ENCODE data around the gene CTNND1. TPM values are rescaled to one million over a fixed set of nuclear protein-coding genes. Genes with fewer than 3 reads are reported as not detected.
"Not testable (repeated sequence)": the region's sequence is repeated elsewhere in the genome, so short reads cannot be mapped to it uniquely, and the experiment has no call there.

The CTNND1 gene
- total RNA-seq (2014; rRNA removed; shearing (Covaris generic)): 108 and 118 TPM in 2 replicates

- DNase-seq: peak; percentile 89
- H3K27me3 ChIP-seq (ENCODE audit: control insufficient read depth, insufficient read depth, low read length): no peaks in the 10 kb centered on the region
- peak within 1 kb of the TSS; percentile 87 for H3K4me3 ChIP-seq (ENCODE audit: insufficient read depth, low read depth, low read length)
- no peaks in the 10 kb centered on the region; the same call in 1 of the 2 replicates for H3K36me3 ChIP-seq (replicated peaks; ENCODE audit: control insufficient read depth, insufficient read depth, low read length)
Measured at GRCh38 chr11:57761301-57762234, at the start of gene CTNND1. Gene CTNND1 (plus strand): TSS chr11:57761802. CDS start chr11:57791479, 29,677 bp downstream.

- H3K27me3 ChIP-seq (ENCODE audit: control insufficient read depth, insufficient read depth, low read length): no peaks in the 10 kb centered on the region
- H3K36me3 ChIP-seq (replicated peaks; ENCODE audit: control insufficient read depth, insufficient read depth, low read length): no peaks in the 10 kb centered on the region
- DNase-seq: peak; percentile 93
- H3K4me3 ChIP-seq (ENCODE audit: insufficient read depth, low read depth, low read length): peak within 1 kb of the TSS; percentile 93
Measured at GRCh38 chr11:57712256-57713150, 49.1 kb upstream of the CTNND1 start, which contains the start of gene TMX2. Gene TMX2 (plus strand): TSS chr11:57712593. CDS start chr11:57712619, 26 bp downstream.

GRCh38 chr11:57713835-57714234, 47.8 kb upstream of the CTNND1 start:
- no peaks in the 10 kb centered on the region for H3K27me3 ChIP-seq (ENCODE audit: control insufficient read depth, insufficient read depth, low read length)
- H3K4me3 ChIP-seq (ENCODE audit: insufficient read depth, low read depth, low read length): no peak overlapping the region; the same call in 1 of the 2 replicates
- peaks cover 2% of the 10 kb centered on the region; the same call in 1 of the 2 replicates for H3K36me3 ChIP-seq (replicated peaks; ENCODE audit: control insufficient read depth, insufficient read depth, low read length)
- no peak for DNase-seq

GRCh38 chr11:57716726-57717125, 44.9 kb upstream of the CTNND1 start:
- DNase-seq; H3K27me3 ChIP-seq (ENCODE audit: control insufficient read depth, insufficient read depth, low read length); H3K4me3 ChIP-seq (ENCODE audit: insufficient read depth, low read depth, low read length); H3K36me3 ChIP-seq (replicated peaks; ENCODE audit: control insufficient read depth, insufficient read depth, low read length): not testable (repeated sequence)

GRCh38 chr11:57727185-57727584, 34.4 kb upstream of the CTNND1 start:
- H3K27me3 ChIP-seq (ENCODE audit: control insufficient read depth, insufficient read depth, low read length): no peaks in the 10 kb centered on the region
- H3K4me3 ChIP-seq (ENCODE audit: insufficient read depth, low read depth, low read length): no peak overlapping the region
- H3K36me3 ChIP-seq (replicated peaks; ENCODE audit: control insufficient read depth, insufficient read depth, low read length): no peaks in the 10 kb centered on the region; the same call in 1 of the 2 replicates
- no peak for DNase-seq

GRCh38 chr11:57728829-57729228, 32.8 kb upstream of the CTNND1 start:
- Histone ChIP-seq H3K4me3 (ENCODE audit: insufficient read depth, low read depth, low read length) (no peak overlapping the region), H3K36me3 (replicated peaks; ENCODE audit: control insufficient read depth, insufficient read depth, low read length) (no peaks in the 10 kb centered on the region; the same call in 1 of the 2 replicates), H3K27me3 (ENCODE audit: control insufficient read depth, insufficient read depth, low read length) (no peaks in the 10 kb centered on the region)
- no peak for DNase-seq

GRCh38 chr11:57729479-57729878, 32.1 kb upstream of the CTNND1 start:
- no peaks in the 10 kb centered on the region; the same call in 1 of the 2 replicates for H3K36me3 ChIP-seq (replicated peaks; ENCODE audit: control insufficient read depth, insufficient read depth, low read length)
- no peak for DNase-seq
- no peaks in the 10 kb centered on the region for H3K27me3 ChIP-seq (ENCODE audit: control insufficient read depth, insufficient read depth, low read length)
- H3K4me3 ChIP-seq (ENCODE audit: insufficient read depth, low read depth, low read length): no peak overlapping the region

- peaks cover 2% of the 10 kb centered on the region for H3K36me3 ChIP-seq (replicated peaks; ENCODE audit: control insufficient read depth, insufficient read depth, low read length)
- no peak for DNase-seq
- H3K4me3 ChIP-seq (ENCODE audit: insufficient read depth, low read depth, low read length): no peak overlapping the region
- H3K27me3 ChIP-seq (ENCODE audit: control insufficient read depth, insufficient read depth, low read length): no peaks in the 10 kb centered on the region
Measured at GRCh38 chr11:57732661-57733060, 28.9 kb upstream of the CTNND1 start.

GRCh38 chr11:57735619-57736298, 25.8 kb upstream of the CTNND1 start:
- DNase-seq: no peak
- Histone ChIP-seq H3K4me3 (ENCODE audit: insufficient read depth, low read depth, low read length) (no peak overlapping the region), H3K36me3 (replicated peaks; ENCODE audit: control insufficient read depth, insufficient read depth, low read length) (peaks cover 12% of the 10 kb centered on the region), H3K27me3 (ENCODE audit: control insufficient read depth, insufficient read depth, low read length) (no peaks in the 10 kb centered on the region)

GRCh38 chr11:57741132-57742086, 20.2 kb upstream of the CTNND1 start, which contains the start of gene SELENOH:
Gene SELENOH (plus strand): TSS chr11:57741491. CDS start chr11:57741596, 105 bp downstream.
- H3K36me3 ChIP-seq (replicated peaks; ENCODE audit: control insufficient read depth, insufficient read depth, low read length): peaks cover 30% of the 10 kb centered on the region

GRCh38 chr11:57742087-57742452, 19.5 kb upstream of the CTNND1 start:
- H3K4me3 ChIP-seq (ENCODE audit: insufficient read depth, low read depth, low read length): peak overlapping the region; percentile 89
- peaks cover 30% of the 10 kb centered on the region for H3K36me3 ChIP-seq (replicated peaks; ENCODE audit: control insufficient read depth, insufficient read depth, low read length)
- no peaks in the 10 kb centered on the region for H3K27me3 ChIP-seq (ENCODE audit: control insufficient read depth, insufficient read depth, low read length)
- DNase-seq: no peak

More at GRCh38 chr11:57741132-57742086, 20.2 kb upstream of the CTNND1 start, which contains the start of gene SELENOH:
- peak within 1 kb of the TSS; percentile 89 for H3K4me3 ChIP-seq (ENCODE audit: insufficient read depth, low read depth, low read length)
- peak; percentile 93 for DNase-seq
- no peaks in the 10 kb centered on the region for H3K27me3 ChIP-seq (ENCODE audit: control insufficient read depth, insufficient read depth, low read length)

GRCh38 chr11:57744357-57744756, 17.2 kb upstream of the CTNND1 start:
- no peak for DNase-seq
- Histone ChIP-seq H3K4me3 (ENCODE audit: insufficient read depth, low read depth, low read length) (no peak overlapping the region), H3K27me3 (ENCODE audit: control insufficient read depth, insufficient read depth, low read length) (no peaks in the 10 kb centered on the region), H3K36me3 (replicated peaks; ENCODE audit: control insufficient read depth, insufficient read depth, low read length) (peaks cover 18% of the 10 kb centered on the region)

GRCh38 chr11:57745206-57745605, 16.4 kb upstream of the CTNND1 start:
- DNase-seq: no peak

More at GRCh38 chr11:57745206-57745605, 16.4 kb upstream of the CTNND1 start:
- Histone ChIP-seq H3K36me3 (replicated peaks; ENCODE audit: control insufficient read depth, insufficient read depth, low read length) (peaks cover 18% of the 10 kb centered on the region), H3K4me3 (ENCODE audit: insufficient read depth, low read depth, low read length) (no peak overlapping the region), H3K27me3 (ENCODE audit: control insufficient read depth, insufficient read depth, low read length) (no peaks in the 10 kb centered on the region)
